NCI-H748 treated with DMSO at 0.1 percent for 48 hours (cell line): ENCODE measurements around the gene JUNB.

Source experiments
- DNase-seq: peaks from one replicate; lab custom pipeline; 2025; lab: John Stamatoyannopoulos, UW

JUNB gene

DNA sequence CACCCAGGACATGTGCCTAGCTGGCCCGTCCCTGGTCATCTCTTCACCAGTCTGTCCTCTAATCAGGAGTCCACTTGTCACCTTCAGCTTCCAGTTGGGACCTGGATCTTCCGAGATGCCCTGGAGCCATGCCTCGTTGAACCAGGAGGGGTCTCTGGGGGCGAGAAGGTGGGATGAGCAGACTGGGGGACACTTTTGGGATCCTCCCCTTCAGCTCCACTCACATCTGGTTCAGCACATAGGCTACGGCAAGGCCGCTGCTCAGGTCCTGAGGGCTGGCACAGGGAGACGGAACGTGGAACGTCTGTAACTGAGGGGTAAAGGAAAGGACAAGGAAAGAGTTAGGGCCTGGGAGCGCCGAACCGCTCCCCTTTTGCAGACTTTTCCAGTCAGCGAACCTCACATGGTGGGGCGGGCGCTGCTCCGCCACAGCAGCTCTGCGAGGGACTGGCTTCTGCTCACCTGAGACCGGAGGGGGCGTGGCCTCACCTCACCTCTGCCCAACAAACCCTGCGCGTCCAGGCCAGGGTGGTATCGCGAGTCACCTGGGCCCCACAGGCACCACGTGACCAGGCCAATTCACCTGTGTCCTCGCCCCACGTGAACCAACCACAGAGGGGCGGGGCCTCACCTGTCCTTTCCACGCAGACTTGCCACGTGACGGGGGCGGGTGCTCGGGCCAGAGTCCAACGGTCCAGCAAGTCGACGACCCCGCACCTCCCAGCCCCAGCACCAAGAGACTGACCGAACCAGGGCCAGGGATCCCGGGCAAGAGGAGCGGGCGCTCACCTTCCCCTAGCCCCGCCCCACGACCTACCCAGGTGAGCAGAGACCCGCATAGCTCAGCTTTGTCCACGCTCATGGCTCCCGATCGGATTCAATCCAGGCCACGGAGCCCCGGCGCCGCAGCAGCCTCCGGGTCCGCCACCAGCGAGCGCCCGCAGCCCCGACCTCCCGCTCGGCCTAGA lies 16.4 kb upstream of the JUNB start, which contains the start of gene HOOK2:
Gene HOOK2, minus strand, starts transcription at position 965 of the 968 bp plus-strand sequence. Its CDS starts 103 bp downstream, at position 862.
- peak; percentile 32 for DNase-seq

DNA sequence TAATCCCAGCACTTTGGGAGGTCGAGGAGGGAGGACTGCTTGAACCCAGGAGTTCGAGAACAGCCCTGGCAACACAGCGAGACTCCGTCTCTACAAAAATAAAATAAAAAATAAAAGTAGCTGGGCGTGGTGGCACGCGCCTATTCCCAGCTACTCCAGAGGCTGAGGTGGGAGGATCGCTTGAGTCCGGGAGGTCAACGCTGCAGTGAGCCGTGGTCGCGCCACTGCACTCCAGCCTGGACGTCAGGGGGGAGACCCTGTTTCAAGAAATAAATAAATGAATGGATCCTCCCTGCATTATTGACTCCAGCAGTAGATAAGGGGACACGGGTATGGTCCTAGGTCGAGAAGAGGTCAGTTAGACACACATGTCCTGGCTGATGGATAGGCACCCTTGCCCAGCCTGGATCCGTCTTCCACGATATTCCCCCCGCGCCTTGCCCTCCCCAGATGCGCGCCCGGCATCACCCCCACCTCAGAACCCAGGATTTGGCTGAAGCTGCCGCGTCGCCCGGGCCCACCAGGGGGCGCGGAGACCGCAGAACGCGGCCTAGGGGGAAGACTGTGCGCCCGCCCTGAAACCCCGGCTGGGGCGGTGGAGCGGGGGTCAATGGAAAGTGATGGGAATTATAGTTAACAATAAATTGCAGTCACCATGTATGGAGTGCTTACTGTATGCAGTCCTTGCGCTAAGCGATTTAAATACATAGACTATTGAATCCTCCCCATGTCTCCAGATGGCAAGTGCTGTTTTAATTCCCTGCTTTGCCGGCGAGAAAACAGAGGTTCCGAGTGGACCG lies 13.9 kb upstream of the JUNB start:
- peak; percentile 34 for DNase-seq

DNA sequence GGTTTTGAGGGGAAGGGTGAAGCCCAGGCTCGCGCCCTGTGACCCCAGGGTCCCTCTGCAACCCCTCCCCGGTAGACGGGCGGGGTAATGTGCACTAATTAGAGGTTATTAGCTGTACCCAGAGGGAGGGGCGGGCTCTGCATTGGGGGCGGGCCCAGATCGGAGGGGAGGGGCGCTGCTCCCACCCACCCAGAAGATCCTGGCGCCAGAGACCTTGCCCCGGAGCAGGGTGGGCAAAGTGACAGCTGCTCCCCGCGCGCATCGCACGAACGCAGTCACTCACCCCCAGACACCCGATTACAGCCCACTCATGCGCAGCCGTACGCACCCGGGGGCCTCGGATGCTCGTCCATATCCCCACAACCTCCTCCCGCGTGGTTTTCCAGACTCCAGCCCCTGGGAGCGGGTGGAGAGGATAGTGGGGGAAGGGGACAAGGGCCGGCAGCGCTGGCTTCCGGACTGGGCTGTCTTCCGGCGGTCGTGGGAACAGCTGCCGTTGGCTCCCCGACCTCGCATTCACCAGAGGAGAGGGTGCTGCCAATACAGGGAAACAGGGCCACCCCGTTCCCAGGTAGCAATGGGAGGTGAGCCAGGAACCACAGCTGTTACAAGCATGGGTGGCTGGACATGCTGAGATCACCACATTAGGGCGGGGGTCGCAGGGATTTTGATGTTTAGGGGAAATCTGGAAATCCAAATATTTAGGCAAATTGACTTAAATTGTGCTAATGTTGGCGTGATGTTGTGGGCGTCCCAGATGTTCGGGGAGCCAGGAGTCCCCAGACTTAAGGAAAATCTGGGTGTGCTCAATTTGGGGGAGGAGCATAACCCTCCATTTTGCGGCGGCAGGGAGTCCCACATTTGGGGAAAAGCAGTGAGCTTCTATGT lies 13.0 kb upstream of the JUNB start:
- DNase-seq = no peak

DNA sequence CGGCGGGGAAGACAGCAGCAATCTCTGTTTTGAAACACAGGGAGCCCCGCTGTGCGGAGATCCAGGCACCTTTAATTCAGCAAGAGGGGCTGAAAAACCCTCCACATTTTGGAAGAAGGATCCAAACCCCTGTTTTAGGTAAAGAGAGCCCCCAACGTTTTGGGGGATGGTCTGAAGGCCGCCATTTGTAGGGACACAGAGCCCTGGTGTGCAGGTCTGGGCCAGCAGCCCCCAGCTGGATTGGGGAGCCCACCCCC lies 12.5 kb upstream of the JUNB start:
- DNase-seq = no peak

DNA sequence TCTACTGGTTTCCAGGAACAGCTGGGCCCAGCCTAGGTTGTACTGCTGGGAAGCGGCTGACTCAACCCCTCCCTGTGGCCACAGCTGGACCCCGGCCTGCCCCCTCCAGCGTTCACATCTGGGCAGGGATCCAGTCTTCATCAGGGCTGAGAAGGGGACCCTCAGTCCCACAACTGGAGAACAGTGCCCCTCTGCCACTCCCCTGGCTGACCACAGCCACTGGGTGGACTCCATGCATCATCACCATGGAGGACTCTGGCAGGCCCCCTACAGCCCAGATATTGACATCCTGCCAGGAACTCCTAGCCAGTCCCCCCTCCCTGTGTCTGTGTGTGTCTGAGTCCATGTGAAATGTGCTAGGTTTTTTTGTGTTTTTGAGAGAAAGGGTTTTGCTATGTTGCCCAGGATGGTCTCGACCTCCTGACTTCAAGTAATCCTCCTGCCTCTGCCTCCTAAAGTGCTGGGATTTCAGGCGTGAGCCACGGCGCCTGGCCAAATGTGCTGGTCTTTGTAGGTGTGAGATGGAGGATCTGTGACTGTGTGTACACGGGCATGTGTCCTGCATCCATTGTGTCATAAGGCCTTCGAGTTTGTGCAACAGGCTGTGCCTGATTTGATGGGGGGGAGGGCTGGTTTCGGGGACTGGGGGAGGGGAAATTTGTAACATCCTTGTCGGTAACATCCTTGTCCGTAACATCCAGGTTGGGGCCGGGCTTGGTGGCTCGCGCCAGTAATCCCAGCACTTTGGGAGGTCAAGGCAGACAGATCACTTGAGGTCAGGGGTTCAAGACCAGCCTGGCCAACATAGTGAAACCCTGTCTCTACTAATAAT lies 11.9 kb upstream of the JUNB start:
- DNase-seq = no peak

DNA sequence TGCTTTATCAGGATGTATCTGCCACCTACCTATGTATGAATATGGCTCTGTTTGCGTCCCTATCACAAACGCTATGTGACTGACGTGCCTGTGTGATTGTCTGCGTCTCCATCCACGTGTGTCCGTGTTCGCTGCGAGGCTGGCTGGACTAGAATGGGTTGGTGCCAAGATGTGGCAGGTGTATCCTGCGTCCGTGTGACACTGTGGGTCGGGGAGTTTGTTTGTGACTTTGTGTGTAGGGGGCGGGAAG lies 9.2 kb upstream of the JUNB start:
- DNase-seq = no peak

DNA sequence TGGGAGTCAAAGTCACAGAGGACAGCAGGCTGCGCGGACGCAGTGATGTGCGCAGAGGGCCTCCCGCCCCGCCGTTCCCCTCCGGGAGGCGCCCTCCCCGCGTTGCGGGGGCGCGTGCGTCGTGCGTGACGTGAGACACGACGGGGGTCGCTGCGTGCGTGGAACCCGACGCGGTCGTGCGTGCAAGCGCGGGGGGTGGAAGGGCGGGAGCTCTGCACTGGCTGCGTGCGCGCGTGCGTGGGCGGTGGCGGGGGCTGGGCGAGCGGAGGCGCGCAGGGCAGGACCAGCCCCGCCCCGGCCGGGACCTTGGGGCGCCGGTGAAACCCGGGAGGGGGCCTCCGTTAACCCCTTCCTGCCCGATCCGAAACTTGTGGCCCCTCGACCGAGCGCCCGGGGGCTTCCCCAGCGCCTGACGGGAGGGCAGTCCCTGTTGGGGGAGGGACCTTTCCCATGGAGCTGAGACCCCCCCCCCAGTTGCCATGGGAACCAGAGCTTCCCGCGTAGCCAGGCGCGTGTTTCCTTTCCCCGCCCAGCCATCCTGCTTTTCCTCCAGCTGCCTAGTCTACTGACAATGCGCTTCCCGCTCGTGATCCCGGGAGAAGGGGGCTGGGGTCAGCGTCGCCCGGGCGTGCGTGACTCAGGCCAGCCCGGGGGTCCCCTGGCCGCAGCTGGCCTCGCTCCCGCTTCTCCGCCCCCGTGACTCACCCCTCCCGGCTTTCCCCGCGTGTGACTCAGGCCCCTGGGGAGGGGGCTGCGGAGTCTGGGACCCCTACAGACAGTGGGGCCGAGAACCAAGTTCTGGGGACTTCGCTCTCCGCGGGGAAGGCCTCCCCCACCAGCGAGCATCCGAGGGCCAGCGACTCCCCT lies 8.6 kb upstream of the JUNB start:
- DNase-seq = peak; percentile 52

DNA sequence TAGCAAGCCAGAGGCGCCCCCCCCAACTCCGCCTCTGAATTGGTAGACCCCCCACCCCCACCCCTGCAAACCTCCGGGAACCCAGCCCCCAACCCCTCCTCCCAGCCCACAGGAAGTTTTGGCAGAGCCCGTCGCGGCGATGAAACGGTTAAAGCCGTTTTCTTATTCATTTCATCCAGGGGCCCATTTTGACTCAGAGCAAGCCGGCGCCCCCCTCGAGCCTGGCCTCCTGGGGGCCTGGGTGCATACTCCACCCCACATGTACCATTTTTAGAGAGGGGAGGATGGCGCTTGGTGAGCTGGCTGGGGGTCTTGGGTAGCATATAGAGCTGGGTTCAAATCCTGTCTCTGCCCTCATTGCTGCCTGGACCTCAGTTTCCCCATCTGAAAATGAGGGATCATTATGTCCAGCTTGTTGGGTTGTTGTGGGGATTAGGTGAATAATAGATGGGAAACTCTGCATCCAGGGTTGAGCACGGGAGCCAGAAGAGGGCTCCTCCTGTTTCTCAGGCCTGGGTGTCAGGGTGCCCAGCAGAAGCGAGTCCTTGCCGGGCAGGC lies 7.9 kb upstream of the JUNB start:
- DNase-seq = no peak

DNA sequence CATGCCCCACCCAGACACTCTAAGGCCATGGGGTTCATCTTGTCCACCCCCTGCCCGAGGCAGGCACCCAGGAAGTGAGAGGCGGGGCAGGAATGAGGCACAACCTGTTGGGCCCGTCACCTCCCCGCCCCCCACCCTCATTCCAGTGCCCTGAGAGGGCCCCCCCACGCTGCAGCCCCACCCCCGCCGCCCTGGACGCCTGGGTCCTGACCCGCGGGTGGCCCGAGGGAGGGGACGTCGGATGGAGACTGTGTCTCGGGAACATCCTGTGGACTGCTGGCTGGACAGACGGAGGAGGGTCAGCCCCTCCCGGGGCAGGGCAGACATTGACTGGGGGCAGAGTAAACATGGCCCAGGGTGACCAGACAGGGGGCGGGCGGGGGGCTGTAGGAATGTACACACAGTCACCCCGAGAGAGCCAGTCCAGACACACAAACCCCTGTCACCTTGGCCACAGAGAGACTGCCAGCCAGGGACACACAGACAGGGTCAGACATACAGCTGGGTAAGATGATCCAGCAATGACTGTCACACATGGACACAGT lies 7.4 kb upstream of the JUNB start:
- DNase-seq = no peak

DNA sequence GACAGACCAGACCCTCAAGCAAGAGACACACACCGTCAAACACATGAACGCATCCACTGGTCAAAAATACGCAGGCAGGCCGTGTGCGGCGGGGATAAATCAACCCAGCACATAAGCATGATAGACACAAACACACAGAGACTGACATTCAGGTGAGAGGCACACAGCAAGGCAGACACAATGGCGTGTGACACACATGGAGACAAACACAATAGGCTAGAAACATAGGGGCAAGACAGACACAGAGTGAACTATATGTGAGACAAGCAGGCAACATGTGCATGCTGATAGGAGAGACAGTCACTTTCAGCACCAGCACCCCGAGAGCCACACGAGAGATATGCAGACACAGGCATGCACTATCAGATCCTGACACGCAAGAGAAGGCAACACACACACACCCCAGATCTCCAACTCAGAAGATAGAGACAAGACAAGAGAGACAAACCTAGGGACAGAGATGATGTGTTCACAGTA lies 6.9 kb upstream of the JUNB start:
- no peak for DNase-seq

DNA sequence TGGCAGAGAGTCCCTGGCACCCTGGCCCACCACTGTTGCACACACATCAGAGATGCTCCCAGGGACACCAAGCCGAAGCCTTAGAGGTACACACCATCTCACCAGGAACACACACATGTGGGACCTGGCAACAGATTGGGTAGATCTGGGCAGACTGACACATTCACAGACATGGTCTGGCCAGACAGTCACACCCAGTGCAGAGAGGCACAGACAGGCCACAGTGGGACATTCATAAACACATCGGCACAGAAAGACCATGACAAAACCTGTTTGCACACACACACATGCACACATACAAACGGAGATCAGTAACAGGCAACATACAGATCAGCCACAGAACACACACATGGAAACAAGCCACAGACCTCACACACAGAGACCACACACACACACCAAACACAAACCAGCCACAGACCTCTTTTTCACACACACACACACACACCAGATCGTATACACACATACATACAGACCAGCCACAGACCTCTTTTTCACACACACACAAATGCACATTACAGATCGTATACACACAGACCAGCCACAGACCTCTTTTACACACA lies 6.3 kb upstream of the JUNB start:
- no peak for DNase-seq

DNA sequence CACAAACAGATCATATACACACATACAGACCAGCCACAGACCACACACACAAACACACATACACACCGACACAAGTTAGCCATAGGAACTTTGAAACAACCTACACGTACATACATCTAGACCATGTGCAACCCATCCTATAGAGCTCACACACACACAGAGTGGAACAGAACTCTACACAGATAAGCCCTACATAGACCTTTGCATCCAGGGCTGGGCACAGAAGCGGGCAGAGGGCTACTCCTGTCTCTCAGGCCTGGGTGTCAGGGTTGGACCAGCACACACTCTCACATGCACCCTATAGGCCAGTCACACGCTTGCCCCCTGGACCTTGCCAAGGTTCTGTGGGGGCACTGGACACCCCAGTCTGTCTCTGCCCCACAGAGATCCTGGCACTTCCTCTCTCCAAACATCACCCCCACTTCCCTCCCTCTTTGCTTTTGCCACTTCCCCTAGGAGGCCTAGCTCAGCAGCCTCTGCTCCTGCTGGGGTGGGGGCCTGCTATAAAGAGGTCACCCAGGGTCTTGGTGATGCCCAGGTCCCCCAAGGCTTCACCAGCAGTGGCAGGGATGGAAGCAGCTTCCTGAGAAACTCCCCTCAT lies 5.8 kb upstream of the JUNB start:
- no peak for DNase-seq

DNA sequence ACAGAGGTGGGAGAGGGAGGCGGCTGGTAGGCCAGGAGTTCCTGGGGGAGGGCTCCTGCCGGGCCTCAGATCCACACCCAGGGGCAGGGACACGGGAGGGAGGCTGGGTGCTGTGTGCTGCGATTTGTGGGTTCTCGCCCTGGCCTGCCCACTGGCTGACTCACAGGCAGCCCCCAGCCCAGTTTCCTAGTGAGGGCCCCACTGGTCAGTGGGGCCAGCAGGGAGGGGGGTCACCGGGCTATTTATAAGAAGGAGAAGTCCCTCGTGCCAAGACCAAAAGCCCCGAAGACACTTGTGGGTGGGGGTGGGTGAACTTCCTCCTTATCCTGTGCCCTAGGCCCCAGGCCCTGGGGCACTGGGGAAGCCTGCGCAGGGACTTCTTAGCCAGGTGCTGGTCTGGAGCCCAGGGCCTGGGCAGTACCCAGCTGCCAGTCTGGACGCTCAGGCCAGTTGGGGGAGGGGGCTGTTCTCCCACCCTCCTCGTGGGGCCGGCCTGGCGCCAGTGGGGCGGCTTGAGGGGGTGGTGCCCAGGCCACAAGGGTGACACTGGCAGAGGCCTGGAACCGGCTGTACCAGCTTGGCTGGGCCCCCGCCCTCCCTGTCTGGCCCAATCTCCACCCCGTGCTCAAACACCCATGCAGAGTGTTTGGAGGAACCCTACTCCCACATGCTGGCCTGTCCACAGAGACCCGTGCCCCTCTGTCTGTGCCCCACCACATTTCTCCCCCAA lies 5.0 kb upstream of the JUNB start:
- DNase-seq = no peak

DNA sequence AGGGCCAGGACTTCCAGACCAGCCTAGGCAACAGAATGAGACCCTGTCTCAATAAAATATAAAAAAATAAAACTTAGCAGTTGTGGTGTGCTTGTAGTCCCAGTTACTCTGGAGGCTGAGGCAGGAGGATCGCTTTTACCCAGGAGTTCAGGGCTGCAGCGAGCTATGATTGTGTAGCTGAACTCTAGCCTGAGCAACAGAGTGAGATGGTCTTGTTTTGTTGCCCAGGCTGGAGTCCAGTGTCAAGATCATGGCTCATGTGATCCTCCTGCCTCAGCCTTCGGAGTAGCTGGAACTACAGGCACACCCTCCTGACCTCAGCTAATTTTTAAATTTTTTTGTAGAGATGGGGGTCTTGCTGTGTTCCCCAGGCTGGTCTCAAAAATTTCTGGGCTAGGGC lies 4.3 kb upstream of the JUNB start:
- DNase-seq = no peak

DNA sequence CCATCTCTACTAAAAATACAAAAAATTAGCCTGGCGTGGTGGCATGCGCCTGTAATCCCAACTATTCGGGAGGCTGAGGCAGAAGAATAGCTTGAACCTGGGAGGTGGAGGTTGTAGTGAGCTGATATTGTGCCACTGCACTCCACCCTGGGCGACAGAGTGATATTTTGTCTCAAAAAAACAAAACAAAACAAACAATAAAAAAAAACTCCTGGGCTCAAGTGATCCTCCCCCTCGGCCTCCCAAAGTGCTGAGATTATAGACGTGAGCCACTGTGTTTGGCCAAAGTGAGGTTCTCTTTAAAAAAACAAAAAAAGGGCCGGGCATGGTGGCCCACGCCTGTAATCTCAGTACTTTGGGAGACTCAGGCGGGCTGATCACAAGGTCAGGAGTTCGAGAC lies 3.8 kb upstream of the JUNB start:
- DNase-seq = no peak

DNA sequence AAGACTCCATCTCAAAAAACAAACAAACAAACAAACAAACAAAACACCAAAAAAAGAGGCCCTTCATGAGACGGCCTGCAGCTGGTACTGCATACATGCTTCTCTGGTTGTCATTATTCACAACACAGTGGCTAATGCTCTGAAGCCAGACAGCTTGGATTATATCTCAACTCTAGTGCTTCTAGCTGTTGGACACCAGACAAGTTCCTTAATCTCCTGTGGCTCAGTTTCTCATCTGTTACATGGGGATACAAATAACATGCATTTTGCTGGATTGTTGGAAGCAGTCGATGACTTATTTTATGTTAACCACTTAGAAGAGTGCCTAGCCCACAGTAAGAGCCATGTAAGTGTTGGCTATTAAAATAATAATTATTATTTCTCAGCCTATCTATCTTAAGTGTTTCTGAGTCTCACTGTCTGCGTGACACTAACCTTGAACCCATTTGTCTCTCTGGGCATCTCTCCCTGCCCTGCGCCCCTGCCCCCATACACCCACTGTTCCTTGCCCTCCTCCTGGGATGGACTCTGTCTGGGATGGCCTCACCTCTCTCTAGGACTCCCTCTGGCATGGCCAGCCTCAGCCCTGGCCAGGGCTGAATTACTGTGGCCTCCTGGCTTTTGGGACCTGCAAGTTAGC lies 3.1 kb upstream of the JUNB start:
- DNase-seq = no peak

DNA sequence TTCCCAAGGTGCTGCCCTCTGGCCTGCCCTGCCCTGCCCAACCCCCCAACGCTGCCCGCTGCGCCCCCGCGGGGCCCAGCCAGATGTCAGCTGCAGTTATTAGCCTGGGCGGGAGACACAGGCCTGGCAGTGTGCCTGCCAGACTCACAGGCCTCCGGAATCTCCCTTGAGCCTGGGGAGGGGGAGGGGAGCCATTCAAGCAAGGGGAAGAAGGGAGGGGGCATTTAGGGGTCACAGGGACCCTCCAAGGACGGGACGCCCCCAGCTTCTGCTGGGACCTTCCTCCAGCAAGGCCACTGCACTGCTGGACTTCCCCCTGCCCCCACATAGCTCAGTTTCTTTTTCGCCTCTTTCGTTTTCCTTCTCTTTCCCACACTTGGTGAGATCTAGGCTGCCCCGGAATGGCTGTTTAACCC lies 2.6 kb upstream of the JUNB start:
- DNase-seq = no peak
